GM23338 (cell line): ENCODE data around the gene DTNA.

Source experiments
- EZH2 ChIP-seq: fragments of 200-600 bp; sonication (generic); IDR thresholded peaks from one replicate; pipeline ENCODE4 v1.8.0; 2017; ENCODE audit warnings: antibody characterized with exemption, mild to moderate bottlenecking, low read depth; ENCODE audit not compliant: unreplicated experiment
- EZH2phosphoT487 ChIP-seq: fragments of 200-600 bp; sonication (generic); IDR thresholded peaks from one replicate; pipeline ENCODE4 v1.8.1; 2018; ENCODE audit warnings: antibody characterized with exemption; ENCODE audit not compliant: unreplicated experiment
- POLR2AphosphoS5 ChIP-seq: IDR thresholded peaks from 2 replicates; pipeline ENCODE4 v1.6.1; 2016; ENCODE audit warnings: antibody characterized with exemption, low read depth
- TF ChIP-seq, protein P1 (sequence below), 2 experiments: fragments of 200-600 bp in 1 of 2; sonication (generic) in 1 of 2; conservative IDR thresholded peaks; 2 replicates each; pipeline versions ENCODE4 v1.5.1 to v1.6.1; 2016 to 2017; ENCODE audit warnings: antibody characterized with exemption in 2 of 2, low read depth in 2 of 2, mild to moderate bottlenecking in 2 of 2, moderate library complexity in 1 of 2

DNA sequence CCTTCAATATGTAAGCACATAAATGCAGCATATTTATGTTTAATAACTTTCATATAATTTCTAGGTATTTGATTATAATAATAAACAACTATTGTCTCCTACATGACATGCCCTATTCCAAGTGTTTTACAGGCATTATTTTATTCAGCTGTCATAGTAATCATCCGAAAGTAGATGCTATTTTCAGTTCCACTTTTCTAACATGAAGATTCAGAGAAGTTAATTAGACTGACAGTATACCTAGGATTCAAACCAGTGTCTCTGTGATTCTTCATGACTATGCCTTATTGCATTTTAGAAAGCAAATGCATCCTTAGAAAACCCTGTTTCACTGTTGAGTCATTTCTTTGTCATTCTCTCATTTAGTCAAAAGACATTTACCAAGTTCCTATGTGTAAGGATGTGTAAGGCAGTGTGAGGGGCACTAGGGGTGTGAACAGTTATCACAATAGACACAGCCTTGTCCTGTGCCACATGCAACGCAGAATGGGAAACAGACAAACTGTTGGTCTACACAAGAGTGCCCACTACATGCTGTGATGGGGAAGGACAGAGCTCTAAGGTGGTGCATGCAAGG is 79.8 kb downstream of the DTNA start:
- no peak for TF ChIP-seq EZH2
- TF ChIP-seq, protein P1, sequence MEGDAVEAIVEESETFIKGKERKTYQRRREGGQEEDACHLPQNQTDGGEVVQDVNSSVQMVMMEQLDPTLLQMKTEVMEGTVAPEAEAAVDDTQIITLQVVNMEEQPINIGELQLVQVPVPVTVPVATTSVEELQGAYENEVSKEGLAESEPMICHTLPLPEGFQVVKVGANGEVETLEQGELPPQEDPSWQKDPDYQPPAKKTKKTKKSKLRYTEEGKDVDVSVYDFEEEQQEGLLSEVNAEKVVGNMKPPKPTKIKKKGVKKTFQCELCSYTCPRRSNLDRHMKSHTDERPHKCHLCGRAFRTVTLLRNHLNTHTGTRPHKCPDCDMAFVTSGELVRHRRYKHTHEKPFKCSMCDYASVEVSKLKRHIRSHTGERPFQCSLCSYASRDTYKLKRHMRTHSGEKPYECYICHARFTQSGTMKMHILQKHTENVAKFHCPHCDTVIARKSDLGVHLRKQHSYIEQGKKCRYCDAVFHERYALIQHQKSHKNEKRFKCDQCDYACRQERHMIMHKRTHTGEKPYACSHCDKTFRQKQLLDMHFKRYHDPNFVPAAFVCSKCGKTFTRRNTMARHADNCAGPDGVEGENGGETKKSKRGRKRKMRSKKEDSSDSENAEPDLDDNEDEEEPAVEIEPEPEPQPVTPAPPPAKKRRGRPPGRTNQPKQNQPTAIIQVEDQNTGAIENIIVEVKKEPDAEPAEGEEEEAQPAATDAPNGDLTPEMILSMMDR (conservative IDR thresholded peaks at IDR 0.05; ENCODE audit: low read depth in 2 of 2), result 0 out of 4 replicates have a peak, but pooled peaks of 1 of the 2 experiments have one; percentile 10
- no peak for TF ChIP-seq POLR2AphosphoS5
- no peak for TF ChIP-seq EZH2phosphoT487
